ENCODE data around the gene SPIN2A.

DNA sequence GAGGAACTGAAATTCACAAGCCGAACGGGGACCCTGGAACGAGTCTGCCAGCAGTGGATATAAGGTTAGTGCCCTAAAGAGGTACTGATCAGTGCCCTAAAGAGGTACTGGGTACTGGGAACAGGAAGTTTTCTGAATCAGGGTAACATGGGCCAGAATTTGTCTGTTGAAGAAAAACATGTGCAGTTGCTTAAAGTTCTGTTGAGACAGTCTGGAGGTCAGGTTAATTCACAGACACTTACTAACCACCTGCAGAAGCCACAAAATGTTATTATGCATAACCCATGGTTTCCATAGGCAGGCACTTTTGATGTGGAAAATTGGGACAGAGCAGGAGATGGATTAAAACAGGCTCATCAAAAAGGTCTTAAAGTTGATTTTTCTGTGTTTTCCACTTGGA is 33.7 kb downstream of the SPIN2A start:
- TF ChIP-seq TAF1 (IDR thresholded peaks at IDR 0.05; ENCODE audit: borderline replicate concordance, insufficient read depth, low read length) (no peak), SIN3A (IDR thresholded peaks at IDR 0.05; ENCODE audit: borderline replicate concordance, insufficient read depth, low read length) (no peak), FOXP2 (optimal IDR thresholded peaks at IDR 0.05; ENCODE audit: borderline replicate concordance, extremely low read depth, extremely low read length, insufficient read depth) (no peak), POLR2AphosphoS5 (IDR thresholded peaks at IDR 0.05; ENCODE audit: low read depth, low read length) (no peak), REST (IDR thresholded peaks at IDR 0.05; ENCODE audit: insufficient read depth in 1 of 2, low read depth in 2 of 2, low read length in 2 of 2) (no peak)

Data from PFSK-1 (cell line).